HEK293 (cell line): ENCODE data around the gene SLC22A17.

Experiments used
- CTCF ChIP-seq: fragments of 450-650 bp; formaldehyde crosslinking; IDR thresholded peaks from 2 replicates; pipeline ENCODE4 v1.5.1; 2016; ENCODE audit warnings: missing biosample characterization, missing genetic modification characterization
- YY2 ChIP-seq: fragments of 450-650 bp; formaldehyde crosslinking; IDR thresholded peaks from 2 replicates; pipeline ENCODE4 v1.5.1; 2016; ENCODE audit warnings: missing biosample characterization, missing genetic modification characterization

- TF ChIP-seq CTCF (tag by site-specific recombination) (no peak), YY2 (tag by site-specific recombination) (no peak)
Measured at GRCh38 chr14:23310546-23310945, 42.1 kb downstream of the SLC22A17 start.
